ENCODE data around the gene SLC18A3. TPM values are rescaled to one million over a fixed set of nuclear protein-coding genes. Genes with fewer than 3 reads are reported as not detected.

The SLC18A3 gene
- total RNA-seq, 1 donor from 2014 or later, result 17.9 TPM

- DNase-seq (ENCODE audit: low read depth, low spot score), result no peak
- no peaks in the 10 kb centered on the region for H3K9me3 Mint-ChIP-seq
- H3K36me3 Mint-ChIP-seq (ENCODE audit: low read depth), result peaks cover 6% of the 10 kb centered on the region
- H3K4me3 Mint-ChIP-seq, result no peak overlapping the region
- no peak overlapping the region for H3K27ac Mint-ChIP-seq (ENCODE audit: unreplicated experiment)
- H3K27me3 Mint-ChIP-seq (ENCODE audit: low read depth), result peaks cover 95% of the 10 kb centered on the region
- no peak for TF ChIP-seq CTCF (conservative IDR thresholded peaks at IDR 0.05)
- H3K4me1 Mint-ChIP-seq, result peaks cover 18% of the 10 kb centered on the region
Measured at GRCh38 chr10:49615213-49615612, 5.1 kb downstream of the SLC18A3 start.

GRCh38 chr10:49615721-49616120, 5.6 kb downstream of the SLC18A3 start:
- Mint-ChIP-seq H3K4me1 (peaks cover 18% of the 10 kb centered on the region), H3K4me3 (no peak overlapping the region), H3K36me3 (ENCODE audit: low read depth) (peaks cover 6% of the 10 kb centered on the region), H3K27me3 (ENCODE audit: low read depth) (peaks cover 97% of the 10 kb centered on the region), H3K9me3 (no peaks in the 10 kb centered on the region), H3K27ac (ENCODE audit: unreplicated experiment) (no peak overlapping the region)
- no peak for DNase-seq (ENCODE audit: low read depth, low spot score)
- no peak for TF ChIP-seq CTCF (conservative IDR thresholded peaks at IDR 0.05)

- TF ChIP-seq CTCF (conservative IDR thresholded peaks at IDR 0.05), result no peak
- Mint-ChIP-seq H3K4me1 (peaks cover 18% of the 10 kb centered on the region), H3K27ac (ENCODE audit: unreplicated experiment) (no peak overlapping the region), H3K36me3 (ENCODE audit: low read depth) (peaks cover 6% of the 10 kb centered on the region), H3K9me3 (no peaks in the 10 kb centered on the region), H3K4me3 (no peak overlapping the region), H3K27me3 (ENCODE audit: low read depth) (peaks cover 88% of the 10 kb centered on the region)
- DNase-seq (ENCODE audit: low read depth, low spot score), result no peak
Measured at GRCh38 chr10:49616421-49617101, 6.5 kb downstream of the SLC18A3 start.

DNA sequence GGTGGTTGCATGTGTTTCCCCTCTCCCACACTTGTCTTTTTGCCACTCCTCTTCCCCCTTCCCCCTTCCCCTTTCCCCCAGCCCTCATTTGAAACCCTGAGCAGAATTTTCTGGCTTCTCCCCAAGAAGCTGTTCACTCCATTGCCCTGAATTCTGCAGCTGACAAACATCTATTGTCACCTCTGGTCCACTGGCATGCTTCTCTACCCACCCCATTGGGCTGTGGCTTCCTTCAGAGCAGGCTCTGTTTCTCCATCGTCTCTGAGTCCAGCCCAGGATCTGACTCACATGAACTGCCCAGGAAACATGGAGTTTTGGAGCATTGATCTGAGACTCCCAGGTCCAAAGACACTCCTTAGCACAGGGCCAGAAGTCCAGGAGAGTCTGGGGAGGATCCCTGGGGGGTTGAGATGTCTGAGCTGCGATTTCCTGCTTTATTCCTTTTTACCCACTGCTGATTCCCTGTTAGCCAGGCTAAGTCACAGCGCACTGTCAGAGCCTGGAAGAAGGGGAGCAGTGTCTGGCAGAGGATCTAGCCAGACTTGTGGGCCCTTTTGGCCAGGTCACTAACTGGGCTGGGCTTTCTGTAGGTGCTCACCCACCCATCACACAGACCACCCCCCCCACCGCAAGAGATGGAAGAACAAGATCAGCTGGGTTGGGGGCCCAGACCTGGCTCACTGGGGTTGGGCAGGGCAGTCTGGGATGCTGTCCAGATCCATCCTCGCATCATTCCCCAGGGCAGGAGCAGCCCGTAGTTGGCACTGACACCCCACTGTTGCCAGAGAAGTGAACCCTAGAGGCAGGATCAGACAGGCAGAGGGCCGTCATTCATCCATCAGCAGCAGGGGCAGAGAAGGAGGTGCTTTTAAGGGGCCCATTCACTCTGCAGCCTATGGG, 7.3 kb downstream of the SLC18A3 start:
- peaks cover 13% of the 10 kb centered on the region for H3K4me1 Mint-ChIP-seq
- no peaks in the 10 kb centered on the region for H3K9me3 Mint-ChIP-seq
- H3K27ac Mint-ChIP-seq (ENCODE audit: unreplicated experiment), result no peak overlapping the region
- TF ChIP-seq CTCF (conservative IDR thresholded peaks at IDR 0.05), result no peak
- H3K36me3 Mint-ChIP-seq (ENCODE audit: low read depth), result peaks cover 2% of the 10 kb centered on the region
- DNase-seq (ENCODE audit: low read depth, low spot score), result no peak
- peaks cover 80% of the 10 kb centered on the region for H3K27me3 Mint-ChIP-seq (ENCODE audit: low read depth)
- no peak overlapping the region for H3K4me3 Mint-ChIP-seq

DNA sequence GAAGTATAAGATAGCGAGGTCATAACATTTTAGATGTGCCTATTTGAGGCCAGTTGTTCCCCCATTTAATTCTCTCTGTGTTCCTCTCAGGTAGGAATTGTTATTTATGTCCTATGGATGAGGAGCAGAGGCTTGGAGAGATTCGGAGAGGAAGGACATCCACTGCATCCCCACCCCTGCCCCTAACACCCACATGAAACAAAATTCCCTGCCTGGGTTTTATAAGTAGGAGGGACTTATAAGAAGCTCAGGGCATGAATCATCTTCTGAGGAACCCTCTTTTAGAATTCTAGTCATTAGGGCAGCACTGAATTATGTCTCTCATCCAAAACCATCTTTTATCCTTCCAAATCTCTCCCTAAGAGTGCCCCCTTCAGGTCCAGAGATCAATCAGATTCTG, 8.7 kb downstream of the SLC18A3 start:
- DNase-seq (ENCODE audit: low read depth, low spot score), result no peak
- no peaks in the 10 kb centered on the region for H3K9me3 Mint-ChIP-seq
- peaks cover 66% of the 10 kb centered on the region for H3K27me3 Mint-ChIP-seq (ENCODE audit: low read depth)
- H3K36me3 Mint-ChIP-seq (ENCODE audit: low read depth), result no peaks in the 10 kb centered on the region
- no peak overlapping the region for H3K4me3 Mint-ChIP-seq
- peaks cover under 1% of the 10 kb centered on the region for H3K4me1 Mint-ChIP-seq
- no peak overlapping the region for H3K27ac Mint-ChIP-seq (ENCODE audit: unreplicated experiment)
- no peak for TF ChIP-seq CTCF (conservative IDR thresholded peaks at IDR 0.05)
